ENCODE results near the gene HOMER2. TPM values are rescaled to one million over a fixed set of nuclear protein-coding genes. Genes with fewer than 3 reads are reported as not detected.

Gene HOMER2
- total and polyA plus RNA-seq, 2 experiments from 2014 or later: 10.8 to 23.9 TPM

DNA sequence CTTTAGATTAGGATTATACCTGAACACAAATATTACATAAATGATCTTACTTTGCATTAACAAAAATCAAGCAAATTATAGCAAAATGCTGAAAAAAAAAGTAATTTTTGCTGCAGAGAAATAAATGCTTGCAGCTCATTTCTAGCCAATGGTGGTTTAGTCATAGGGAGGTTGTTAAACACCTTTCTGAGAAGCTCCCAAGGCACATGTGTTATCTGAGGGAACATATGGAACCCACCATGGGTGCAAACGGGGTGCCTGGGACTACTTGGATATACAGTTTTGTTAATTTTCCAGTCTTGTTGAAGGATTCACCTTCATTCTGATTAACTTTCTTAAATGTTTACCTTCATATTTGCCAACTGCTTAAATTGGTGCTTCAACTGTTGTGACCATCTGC is 24.6 kb upstream of the HOMER2 start:
- Histone ChIP-seq H2AFZ (no peak overlapping the region), H3K4me3 (no peak overlapping the region), H3K4me2 (no peak overlapping the region), H3K79me2 (replicated peaks; ENCODE audit: insufficient read depth) (no peaks in the 10 kb centered on the region), H4K20me1 (replicated peaks; ENCODE audit: insufficient read depth) (0 out of 2 replicates have a peak, but pooled peaks cover 3% of the 10 kb centered on the region), H3K36me3 (ENCODE audit: insufficient read depth) (no peaks in the 10 kb centered on the region; the same call in 1 of the 2 replicates), H3F3A (replicated peaks; ENCODE audit: low read depth) (no peaks in the 10 kb centered on the region), H3K27ac (ENCODE audit: low read depth) (no peak overlapping the region), H3K27me3 (ENCODE audit: insufficient read depth) (no peaks in the 10 kb centered on the region), H3K9me2 (ENCODE audit: insufficient read depth) (no peaks in the 10 kb centered on the region), H3K4me1 (ENCODE audit: insufficient read depth) (no peaks in the 10 kb centered on the region)
- no peak overlapping the region for H3K4me3 Mint-ChIP-seq
- H3K9me3 Mint-ChIP-seq: no peaks in the 10 kb centered on the region
- H3K27me3 Mint-ChIP-seq (ENCODE audit: insufficient read depth, low read depth, poor library complexity): no peaks in the 10 kb centered on the region
- no peaks in the 10 kb centered on the region for H3K4me1 Mint-ChIP-seq
- DNase-seq (ENCODE audit: low spot score): no peak
- H3K27ac Mint-ChIP-seq: no peak overlapping the region
- TF ChIP-seq ZNF331 (CRISPR knock-in tag; IDR thresholded peaks at IDR 0.05; ENCODE audit: low read depth) (no peak), CREB1 (CRISPR knock-in tag; IDR thresholded peaks at IDR 0.05; ENCODE audit: low read depth) (no peak), JUNB (IDR thresholded peaks at IDR 0.05; ENCODE audit: unreplicated experiment) (no peak), EZH2phosphoT487 (IDR thresholded peaks at IDR 0.05; ENCODE audit: unreplicated experiment) (no peak), POLR2AphosphoS5 (IDR thresholded peaks at IDR 0.05; ENCODE audit: low read depth) (no peak), STAT1 (IDR thresholded peaks at IDR 0.05; ENCODE audit: unreplicated experiment) (no peak), EZH2 (IDR thresholded peaks at IDR 0.05; ENCODE audit: low read depth, unreplicated experiment) (no peak), ZNF114 (CRISPR knock-in tag; IDR thresholded peaks at IDR 0.05) (no peak), NANOG (IDR thresholded peaks at IDR 0.05; ENCODE audit: borderline replicate concordance) (no peak)
- TF ChIP-seq, protein P1, sequence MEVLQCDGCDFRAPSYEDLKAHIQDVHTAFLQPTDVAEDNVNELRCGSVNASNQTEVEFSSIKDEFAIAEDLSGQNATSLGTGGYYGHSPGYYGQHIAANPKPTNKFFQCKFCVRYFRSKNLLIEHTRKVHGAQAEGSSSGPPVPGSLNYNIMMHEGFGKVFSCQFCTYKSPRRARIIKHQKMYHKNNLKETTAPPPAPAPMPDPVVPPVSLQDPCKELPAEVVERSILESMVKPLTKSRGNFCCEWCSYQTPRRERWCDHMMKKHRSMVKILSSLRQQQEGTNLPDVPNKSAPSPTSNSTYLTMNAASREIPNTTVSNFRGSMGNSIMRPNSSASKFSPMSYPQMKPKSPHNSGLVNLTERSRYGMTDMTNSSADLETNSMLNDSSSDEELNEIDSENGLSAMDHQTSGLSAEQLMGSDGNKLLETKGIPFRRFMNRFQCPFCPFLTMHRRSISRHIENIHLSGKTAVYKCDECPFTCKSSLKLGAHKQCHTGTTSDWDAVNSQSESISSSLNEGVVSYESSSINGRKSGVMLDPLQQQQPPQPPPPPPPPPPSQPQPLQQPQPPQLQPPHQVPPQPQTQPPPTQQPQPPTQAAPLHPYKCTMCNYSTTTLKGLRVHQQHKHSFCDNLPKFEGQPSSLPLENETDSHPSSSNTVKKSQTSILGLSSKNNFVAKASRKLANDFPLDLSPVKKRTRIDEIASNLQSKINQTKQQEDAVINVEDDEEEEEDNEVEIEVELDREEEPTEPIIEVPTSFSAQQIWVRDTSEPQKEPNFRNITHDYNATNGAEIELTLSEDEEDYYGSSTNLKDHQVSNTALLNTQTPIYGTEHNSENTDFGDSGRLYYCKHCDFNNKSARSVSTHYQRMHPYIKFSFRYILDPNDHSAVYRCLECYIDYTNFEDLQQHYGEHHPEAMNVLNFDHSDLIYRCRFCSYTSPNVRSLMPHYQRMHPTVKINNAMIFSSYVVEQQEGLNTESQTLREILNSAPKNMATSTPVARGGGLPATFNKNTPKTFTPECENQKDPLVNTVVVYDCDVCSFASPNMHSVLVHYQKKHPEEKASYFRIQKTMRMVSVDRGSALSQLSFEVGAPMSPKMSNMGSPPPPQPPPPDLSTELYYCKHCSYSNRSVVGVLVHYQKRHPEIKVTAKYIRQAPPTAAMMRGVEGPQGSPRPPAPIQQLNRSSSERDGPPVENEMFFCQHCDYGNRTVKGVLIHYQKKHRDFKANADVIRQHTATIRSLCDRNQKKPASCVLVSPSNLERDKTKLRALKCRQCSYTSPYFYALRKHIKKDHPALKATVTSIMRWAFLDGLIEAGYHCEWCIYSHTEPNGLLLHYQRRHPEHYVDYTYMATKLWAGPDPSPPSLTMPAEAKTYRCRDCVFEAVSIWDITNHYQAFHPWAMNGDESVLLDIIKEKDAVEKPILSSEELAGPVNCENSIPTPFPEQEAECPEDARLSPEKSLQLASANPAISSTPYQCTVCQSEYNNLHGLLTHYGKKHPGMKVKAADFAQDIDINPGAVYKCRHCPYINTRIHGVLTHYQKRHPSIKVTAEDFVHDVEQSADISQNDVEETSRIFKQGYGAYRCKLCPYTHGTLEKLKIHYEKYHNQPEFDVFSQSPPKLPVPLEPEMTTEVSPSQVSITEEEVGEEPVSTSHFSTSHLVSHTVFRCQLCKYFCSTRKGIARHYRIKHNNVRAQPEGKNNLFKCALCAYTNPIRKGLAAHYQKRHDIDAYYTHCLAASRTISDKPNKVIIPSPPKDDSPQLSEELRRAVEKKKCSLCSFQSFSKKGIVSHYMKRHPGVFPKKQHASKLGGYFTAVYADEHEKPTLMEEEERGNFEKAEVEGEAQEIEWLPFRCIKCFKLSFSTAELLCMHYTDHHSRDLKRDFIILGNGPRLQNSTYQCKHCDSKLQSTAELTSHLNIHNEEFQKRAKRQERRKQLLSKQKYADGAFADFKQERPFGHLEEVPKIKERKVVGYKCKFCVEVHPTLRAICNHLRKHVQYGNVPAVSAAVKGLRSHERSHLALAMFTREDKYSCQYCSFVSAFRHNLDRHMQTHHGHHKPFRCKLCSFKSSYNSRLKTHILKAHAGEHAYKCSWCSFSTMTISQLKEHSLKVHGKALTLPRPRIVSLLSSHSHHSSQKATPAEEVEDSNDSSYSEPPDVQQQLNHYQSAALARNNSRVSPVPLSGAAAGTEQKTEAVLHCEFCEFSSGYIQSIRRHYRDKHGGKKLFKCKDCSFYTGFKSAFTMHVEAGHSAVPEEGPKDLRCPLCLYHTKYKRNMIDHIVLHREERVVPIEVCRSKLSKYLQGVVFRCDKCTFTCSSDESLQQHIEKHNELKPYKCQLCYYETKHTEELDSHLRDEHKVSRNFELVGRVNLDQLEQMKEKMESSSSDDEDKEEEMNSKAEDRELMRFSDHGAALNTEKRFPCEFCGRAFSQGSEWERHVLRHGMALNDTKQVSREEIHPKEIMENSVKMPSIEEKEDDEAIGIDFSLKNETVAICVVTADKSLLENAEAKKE (CRISPR knock-in tag; IDR thresholded peaks at IDR 0.05): no peak
- TF ChIP-seq, protein P2, sequence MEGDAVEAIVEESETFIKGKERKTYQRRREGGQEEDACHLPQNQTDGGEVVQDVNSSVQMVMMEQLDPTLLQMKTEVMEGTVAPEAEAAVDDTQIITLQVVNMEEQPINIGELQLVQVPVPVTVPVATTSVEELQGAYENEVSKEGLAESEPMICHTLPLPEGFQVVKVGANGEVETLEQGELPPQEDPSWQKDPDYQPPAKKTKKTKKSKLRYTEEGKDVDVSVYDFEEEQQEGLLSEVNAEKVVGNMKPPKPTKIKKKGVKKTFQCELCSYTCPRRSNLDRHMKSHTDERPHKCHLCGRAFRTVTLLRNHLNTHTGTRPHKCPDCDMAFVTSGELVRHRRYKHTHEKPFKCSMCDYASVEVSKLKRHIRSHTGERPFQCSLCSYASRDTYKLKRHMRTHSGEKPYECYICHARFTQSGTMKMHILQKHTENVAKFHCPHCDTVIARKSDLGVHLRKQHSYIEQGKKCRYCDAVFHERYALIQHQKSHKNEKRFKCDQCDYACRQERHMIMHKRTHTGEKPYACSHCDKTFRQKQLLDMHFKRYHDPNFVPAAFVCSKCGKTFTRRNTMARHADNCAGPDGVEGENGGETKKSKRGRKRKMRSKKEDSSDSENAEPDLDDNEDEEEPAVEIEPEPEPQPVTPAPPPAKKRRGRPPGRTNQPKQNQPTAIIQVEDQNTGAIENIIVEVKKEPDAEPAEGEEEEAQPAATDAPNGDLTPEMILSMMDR (conservative IDR thresholded peaks at IDR 0.05; ENCODE audit: low read depth in 2 of 2): no peak
- TF ChIP-seq, protein P3, sequence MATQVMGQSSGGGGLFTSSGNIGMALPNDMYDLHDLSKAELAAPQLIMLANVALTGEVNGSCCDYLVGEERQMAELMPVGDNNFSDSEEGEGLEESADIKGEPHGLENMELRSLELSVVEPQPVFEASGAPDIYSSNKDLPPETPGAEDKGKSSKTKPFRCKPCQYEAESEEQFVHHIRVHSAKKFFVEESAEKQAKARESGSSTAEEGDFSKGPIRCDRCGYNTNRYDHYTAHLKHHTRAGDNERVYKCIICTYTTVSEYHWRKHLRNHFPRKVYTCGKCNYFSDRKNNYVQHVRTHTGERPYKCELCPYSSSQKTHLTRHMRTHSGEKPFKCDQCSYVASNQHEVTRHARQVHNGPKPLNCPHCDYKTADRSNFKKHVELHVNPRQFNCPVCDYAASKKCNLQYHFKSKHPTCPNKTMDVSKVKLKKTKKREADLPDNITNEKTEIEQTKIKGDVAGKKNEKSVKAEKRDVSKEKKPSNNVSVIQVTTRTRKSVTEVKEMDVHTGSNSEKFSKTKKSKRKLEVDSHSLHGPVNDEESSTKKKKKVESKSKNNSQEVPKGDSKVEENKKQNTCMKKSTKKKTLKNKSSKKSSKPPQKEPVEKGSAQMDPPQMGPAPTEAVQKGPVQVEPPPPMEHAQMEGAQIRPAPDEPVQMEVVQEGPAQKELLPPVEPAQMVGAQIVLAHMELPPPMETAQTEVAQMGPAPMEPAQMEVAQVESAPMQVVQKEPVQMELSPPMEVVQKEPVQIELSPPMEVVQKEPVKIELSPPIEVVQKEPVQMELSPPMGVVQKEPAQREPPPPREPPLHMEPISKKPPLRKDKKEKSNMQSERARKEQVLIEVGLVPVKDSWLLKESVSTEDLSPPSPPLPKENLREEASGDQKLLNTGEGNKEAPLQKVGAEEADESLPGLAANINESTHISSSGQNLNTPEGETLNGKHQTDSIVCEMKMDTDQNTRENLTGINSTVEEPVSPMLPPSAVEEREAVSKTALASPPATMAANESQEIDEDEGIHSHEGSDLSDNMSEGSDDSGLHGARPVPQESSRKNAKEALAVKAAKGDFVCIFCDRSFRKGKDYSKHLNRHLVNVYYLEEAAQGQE (IDR thresholded peaks at IDR 0.05; ENCODE audit: unreplicated experiment): no peak
- TF ChIP-seq, protein P4, sequence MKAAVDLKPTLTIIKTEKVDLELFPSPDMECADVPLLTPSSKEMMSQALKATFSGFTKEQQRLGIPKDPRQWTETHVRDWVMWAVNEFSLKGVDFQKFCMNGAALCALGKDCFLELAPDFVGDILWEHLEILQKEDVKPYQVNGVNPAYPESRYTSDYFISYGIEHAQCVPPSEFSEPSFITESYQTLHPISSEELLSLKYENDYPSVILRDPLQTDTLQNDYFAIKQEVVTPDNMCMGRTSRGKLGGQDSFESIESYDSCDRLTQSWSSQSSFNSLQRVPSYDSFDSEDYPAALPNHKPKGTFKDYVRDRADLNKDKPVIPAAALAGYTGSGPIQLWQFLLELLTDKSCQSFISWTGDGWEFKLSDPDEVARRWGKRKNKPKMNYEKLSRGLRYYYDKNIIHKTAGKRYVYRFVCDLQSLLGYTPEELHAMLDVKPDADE (IDR thresholded peaks at IDR 0.05): no peak
- H3K36me3 Mint-ChIP-seq (ENCODE audit: low read depth): no peaks in the 10 kb centered on the region
- no peak for ATAC-seq

All from GM23338 (cell line).